ENCODE results near the gene NDUFA13.

Gene NDUFA13

DNA sequence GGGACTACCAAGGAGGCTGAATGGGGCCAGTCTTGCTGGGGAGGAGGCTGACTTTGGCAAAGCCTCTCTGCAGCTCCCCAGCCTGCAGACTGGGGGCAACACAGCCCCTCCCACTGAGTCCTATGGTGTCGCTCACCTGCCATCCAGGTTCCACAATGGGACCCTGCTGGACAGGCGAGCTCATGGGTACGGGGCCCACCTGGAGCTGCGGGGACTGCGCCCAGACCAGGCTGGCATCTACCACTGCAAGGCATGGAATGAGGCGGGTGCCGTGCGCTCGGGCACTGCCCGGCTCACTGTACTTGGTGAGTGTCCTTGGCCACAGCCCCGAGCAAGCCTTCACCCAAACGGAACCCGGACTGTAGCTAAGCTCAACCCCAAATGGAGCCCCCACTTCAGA, 27.1 kb downstream of the NDUFA13 start:
- peaks cover 27% of the 10 kb centered on the region for H3K27me3 ChIP-seq (ENCODE audit: control insufficient read depth, insufficient read depth, low read length)
- no peaks in the 10 kb centered on the region for H3K36me3 ChIP-seq (ENCODE audit: control insufficient read depth, insufficient read depth, low read length)
- no peak overlapping the region for H3K27ac ChIP-seq (ENCODE audit: low read depth, low read length)
- no peak overlapping the region for H3K4me3 ChIP-seq (ENCODE audit: low read length)
- H3K4me1 ChIP-seq (ENCODE audit: control insufficient read depth, insufficient read depth, low read length), result peaks cover 2% of the 10 kb centered on the region
- no peak overlapping the region for H3K9ac ChIP-seq (ENCODE audit: low read length)

DNA sequence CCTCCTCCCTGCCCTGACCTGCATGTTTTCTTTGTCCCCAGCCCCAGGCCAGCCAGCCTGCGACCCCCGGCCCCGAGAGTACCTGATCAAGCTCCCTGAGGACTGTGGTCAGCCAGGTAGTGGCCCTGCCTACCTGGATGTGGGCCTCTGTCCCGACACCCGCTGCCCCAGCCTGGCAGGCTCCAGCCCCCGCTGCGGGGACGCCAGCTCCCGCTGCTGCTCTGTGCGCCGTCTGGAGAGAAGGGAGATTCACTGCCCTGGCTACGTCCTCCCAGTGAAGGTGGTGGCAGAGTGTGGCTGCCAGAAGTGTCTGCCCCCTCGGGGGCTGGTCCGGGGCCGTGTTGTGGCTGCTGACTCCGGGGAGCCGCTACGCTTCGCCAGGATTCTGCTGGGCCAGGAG, 27.6 kb downstream of the NDUFA13 start:
- H3K36me3 ChIP-seq (ENCODE audit: control insufficient read depth, insufficient read depth, low read length), result no peaks in the 10 kb centered on the region
- H3K27ac ChIP-seq (ENCODE audit: low read depth, low read length), result no peak overlapping the region
- peaks cover 2% of the 10 kb centered on the region for H3K4me1 ChIP-seq (ENCODE audit: control insufficient read depth, insufficient read depth, low read length)
- no peak overlapping the region for H3K4me3 ChIP-seq (ENCODE audit: low read length)
- no peak overlapping the region for H3K9ac ChIP-seq (ENCODE audit: low read length)
- peaks cover 23% of the 10 kb centered on the region for H3K27me3 ChIP-seq (ENCODE audit: control insufficient read depth, insufficient read depth, low read length)

DNA sequence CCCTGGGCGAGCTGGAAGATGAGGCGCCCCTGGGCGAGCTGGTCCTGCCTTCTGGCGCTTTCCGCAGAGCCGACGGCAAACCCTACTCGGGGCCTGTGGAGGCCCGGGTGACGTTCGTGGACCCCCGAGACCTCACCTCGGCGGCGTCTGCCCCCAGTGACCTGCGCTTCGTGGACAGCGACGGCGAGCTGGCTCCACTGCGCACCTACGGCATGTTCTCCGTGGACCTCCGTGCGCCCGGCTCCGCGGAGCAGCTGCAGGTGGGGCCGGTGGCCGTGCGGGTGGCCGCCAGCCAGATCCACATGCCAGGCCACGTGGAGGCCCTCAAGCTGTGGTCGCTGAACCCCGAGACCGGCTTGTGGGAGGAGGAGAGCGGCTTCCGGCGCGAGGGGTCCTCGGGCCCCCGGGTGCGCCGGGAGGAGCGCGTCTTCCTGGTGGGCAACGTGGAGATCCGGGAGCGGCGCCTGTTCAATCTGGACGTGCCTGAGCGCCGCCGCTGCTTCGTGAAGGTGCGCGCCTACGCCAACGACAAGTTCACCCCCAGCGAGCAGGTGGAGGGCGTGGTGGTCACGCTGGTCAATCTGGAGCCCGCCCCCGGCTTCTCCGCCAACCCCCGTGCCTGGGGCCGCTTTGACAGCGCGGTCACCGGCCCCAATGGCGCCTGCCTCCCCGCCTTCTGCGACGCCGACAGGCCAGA, 28.4 kb downstream of the NDUFA13 start:
- no peaks in the 10 kb centered on the region for H3K4me1 ChIP-seq (ENCODE audit: control insufficient read depth, insufficient read depth, low read length)
- no peak overlapping the region for H3K27ac ChIP-seq (ENCODE audit: low read depth, low read length)
- H3K36me3 ChIP-seq (ENCODE audit: control insufficient read depth, insufficient read depth, low read length), result no peaks in the 10 kb centered on the region
- H3K9ac ChIP-seq (ENCODE audit: low read length), result no peak overlapping the region
- H3K27me3 ChIP-seq (ENCODE audit: control insufficient read depth, insufficient read depth, low read length), result peaks cover 22% of the 10 kb centered on the region
- no peak overlapping the region for H3K4me3 ChIP-seq (ENCODE audit: low read length)

DNA sequence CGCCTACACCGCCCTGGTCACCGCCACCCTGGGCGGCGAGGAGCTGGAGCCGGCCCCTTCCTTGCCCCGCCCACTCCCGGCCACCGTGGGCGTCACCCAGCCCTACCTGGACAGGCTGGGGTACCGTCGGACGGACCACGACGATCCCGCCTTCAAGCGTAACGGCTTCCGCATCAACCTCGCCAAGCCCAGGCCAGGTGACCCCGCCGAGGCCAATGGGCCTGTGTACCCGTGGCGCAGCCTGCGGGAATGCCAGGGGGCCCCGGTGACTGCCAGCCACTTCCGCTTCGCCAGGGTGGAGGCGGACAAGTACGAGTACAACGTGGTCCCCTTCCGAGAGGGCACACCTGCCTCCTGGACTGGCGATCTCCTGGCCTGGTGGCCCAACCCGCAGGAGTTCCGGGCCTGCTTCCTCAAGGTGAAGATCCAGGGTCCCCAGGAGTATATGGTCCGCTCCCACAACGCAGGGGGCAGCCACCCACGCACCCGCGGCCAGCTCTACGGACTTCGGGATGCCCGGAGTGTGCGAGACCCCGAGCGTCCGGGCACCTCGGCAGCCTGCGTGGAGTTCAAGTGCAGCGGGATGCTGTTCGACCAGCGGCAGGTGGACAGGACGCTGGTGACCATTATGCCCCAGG, 29.0 kb downstream of the NDUFA13 start:
- Histone ChIP-seq H3K36me3 (ENCODE audit: control insufficient read depth, insufficient read depth, low read length) (no peaks in the 10 kb centered on the region), H3K4me3 (ENCODE audit: low read length) (no peak overlapping the region), H3K4me1 (ENCODE audit: control insufficient read depth, insufficient read depth, low read length) (no peaks in the 10 kb centered on the region), H3K9ac (ENCODE audit: low read length) (no peak overlapping the region), H3K27ac (ENCODE audit: low read depth, low read length) (no peak overlapping the region), H3K27me3 (ENCODE audit: control insufficient read depth, insufficient read depth, low read length) (peaks cover 26% of the 10 kb centered on the region)

DNA sequence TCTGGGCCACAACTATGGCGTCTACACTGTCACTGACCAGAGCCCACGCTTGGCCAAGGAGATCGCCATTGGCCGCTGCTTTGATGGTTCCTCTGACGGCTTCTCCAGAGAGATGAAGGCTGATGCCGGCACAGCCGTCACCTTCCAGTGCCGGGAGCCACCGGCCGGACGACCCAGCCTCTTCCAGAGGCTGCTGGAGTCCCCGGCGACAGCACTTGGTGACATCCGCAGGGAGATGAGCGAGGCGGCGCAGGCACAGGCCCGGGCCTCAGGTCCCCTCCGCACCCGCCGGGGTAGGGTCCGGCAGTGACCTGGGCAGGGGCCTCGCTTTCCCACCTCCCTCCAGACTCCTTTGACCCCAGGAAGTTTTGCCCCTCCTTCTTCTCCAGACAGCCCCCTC, 29.7 kb downstream of the NDUFA13 start:
- Histone ChIP-seq H3K27me3 (ENCODE audit: control insufficient read depth, insufficient read depth, low read length) (peaks cover 26% of the 10 kb centered on the region), H3K4me3 (ENCODE audit: low read length) (no peak overlapping the region), H3K36me3 (ENCODE audit: control insufficient read depth, insufficient read depth, low read length) (no peaks in the 10 kb centered on the region), H3K27ac (ENCODE audit: low read depth, low read length) (no peak overlapping the region), H3K4me1 (ENCODE audit: control insufficient read depth, insufficient read depth, low read length) (no peaks in the 10 kb centered on the region), H3K9ac (ENCODE audit: low read length) (no peak overlapping the region)

DNA sequence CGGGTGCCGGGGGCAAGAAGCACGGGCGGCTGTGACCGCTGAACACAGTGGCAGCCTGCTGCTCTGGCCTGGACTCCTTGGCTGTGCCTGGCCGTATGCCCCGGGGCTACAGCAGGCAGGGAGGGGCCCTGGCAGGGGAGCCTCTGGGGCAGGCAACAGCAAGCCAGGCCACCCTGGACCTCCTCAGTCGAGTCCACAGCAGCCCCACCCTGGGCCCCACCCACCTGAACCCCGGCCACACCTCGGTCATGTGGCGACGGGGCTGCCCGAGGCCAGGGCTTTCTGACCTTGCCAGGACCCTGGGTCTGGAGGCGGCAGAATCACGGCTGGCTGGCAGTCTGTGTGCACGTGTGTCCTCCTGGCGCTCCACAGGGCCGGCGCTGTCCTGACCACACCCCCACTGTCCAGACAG, 30.7 kb downstream of the NDUFA13 start:
- Histone ChIP-seq H3K4me1 (ENCODE audit: control insufficient read depth, insufficient read depth, low read length) (no peaks in the 10 kb centered on the region), H3K27ac (ENCODE audit: low read depth, low read length) (no peak overlapping the region), H3K36me3 (ENCODE audit: control insufficient read depth, insufficient read depth, low read length) (no peaks in the 10 kb centered on the region), H3K27me3 (ENCODE audit: control insufficient read depth, insufficient read depth, low read length) (peaks cover 22% of the 10 kb centered on the region), H3K4me3 (ENCODE audit: low read length) (no peak overlapping the region), H3K9ac (ENCODE audit: low read length) (no peak overlapping the region)

DNA sequence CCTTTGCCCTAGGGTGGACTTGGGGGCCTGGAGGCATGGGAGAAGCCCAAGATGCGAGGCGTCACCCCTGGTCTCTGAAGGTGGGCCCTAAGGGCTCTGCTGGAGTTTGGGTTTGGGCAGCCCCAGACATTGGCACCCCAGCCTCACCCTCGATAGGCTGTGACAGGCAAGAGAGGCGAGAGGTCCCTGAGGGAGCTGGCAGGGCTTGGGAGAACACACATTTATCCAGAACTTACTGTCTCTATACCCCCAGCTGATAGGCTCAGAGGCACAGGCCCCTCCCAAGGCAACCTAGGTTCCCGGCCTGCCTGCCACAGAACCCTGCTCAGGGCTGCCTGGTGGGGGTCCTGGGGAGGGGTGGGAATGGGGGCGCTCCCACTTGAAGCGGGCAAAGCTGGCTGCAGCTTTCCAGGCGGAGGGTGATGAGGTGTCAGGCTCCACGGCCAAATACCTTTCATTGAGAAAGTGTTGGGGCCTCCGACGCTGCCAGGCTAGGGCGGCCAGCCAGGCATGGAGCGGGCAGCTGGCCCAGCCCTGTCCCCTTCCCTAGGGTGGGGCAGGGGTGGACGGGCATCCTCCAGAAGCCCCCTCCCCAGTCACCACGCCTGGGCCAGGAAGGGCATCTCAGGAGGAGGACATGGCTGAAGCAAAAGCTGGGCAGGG, 31.8 kb downstream of the NDUFA13 start:
- peaks cover 16% of the 10 kb centered on the region for H3K27me3 ChIP-seq (ENCODE audit: control insufficient read depth, insufficient read depth, low read length)
- H3K9ac ChIP-seq (ENCODE audit: low read length), result no peak overlapping the region
- no peaks in the 10 kb centered on the region for H3K4me1 ChIP-seq (ENCODE audit: control insufficient read depth, insufficient read depth, low read length)
- no peak overlapping the region for H3K4me3 ChIP-seq (ENCODE audit: low read length)
- no peak overlapping the region for H3K27ac ChIP-seq (ENCODE audit: low read depth, low read length)
- H3K36me3 ChIP-seq (ENCODE audit: control insufficient read depth, insufficient read depth, low read length), result no peaks in the 10 kb centered on the region

DNA sequence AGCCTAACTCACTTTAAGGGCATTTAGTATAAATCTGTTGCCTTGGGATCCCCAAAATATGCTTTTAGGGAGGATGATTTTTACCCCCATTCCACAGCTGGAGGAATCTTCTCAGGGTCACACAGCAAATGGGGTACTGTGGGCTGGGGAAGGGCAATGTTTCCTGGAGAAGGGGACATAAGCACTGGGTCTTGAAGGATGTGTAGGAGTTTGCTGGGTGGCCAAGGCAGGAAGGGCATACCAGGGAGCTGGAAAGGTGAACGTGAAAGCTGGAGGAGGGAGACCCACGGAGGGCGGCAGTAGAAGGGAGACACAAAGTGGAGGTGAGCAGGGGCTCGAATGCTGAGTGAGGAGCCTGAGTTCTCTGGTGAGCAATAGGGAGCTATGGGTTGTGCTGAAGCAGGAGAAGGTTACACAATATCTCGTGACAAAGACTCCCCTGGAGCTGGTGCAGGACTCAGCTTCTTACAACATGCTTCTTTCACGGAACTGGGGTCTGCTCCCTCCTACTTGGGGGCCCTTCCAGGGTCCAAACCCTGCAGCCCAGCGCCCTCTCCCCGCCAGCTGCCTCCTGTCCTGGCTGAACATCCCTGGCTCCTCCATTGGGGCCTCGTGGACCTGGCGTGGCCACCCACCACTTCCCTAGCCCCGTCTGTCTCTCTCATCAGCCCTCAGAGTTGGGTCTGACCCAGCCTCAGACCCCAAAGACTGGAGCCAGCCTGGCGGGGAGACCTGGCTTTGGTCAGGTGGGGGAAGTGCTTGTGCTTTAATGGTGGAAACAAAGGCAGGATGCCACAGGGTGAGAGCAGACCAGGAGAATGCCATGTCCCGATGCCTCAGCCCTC, 33.1 kb downstream of the NDUFA13 start:
- Histone ChIP-seq H3K4me3 (ENCODE audit: low read length) (no peak overlapping the region), H3K27me3 (ENCODE audit: control insufficient read depth, insufficient read depth, low read length) (peaks cover 11% of the 10 kb centered on the region), H3K27ac (ENCODE audit: low read depth, low read length) (no peak overlapping the region)

DNA sequence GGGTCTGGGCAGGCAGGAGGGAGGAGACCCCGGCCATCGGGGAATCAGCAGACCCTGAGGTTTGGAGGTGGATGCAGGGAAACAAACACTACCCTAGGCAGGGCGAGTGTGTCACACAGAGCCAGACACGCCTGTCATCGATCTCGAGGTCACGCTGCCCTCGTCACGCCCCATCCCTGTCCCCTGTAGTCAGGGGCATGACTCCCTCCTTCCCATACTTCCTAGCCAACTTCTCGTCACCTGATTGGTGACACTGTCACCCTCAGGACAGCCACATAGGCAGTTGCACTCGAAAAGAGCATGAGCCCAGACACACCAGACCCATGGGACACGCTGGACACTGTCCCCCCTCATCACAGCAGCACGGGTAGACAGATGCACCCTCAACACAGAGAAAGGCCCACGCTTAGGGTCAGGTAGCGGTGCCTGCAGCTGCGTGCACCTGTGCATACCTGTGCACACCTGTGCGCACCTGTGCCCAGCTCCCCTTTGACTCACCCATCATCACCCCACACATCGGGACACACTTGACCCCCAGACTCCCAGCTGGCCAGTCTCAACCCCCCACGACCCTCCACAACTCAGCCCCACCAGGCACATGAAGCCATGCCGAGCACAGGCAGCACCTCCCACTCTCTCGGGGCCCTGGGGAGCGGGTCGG, 33.9 kb downstream of the NDUFA13 start:
- H3K27ac ChIP-seq (ENCODE audit: low read depth, low read length), result no peak overlapping the region
- no peak overlapping the region for H3K4me3 ChIP-seq (ENCODE audit: low read length)
- peaks cover 11% of the 10 kb centered on the region for H3K27me3 ChIP-seq (ENCODE audit: control insufficient read depth, insufficient read depth, low read length)
- H3K36me3 ChIP-seq (ENCODE audit: control insufficient read depth, insufficient read depth, low read length), result no peaks in the 10 kb centered on the region
- H3K4me1 ChIP-seq (ENCODE audit: control insufficient read depth, insufficient read depth, low read length), result no peaks in the 10 kb centered on the region
- H3K9ac ChIP-seq (ENCODE audit: low read length), result no peak overlapping the region

More for the DNA sequence above, 33.1 kb downstream of the NDUFA13 start:
- no peaks in the 10 kb centered on the region for H3K4me1 ChIP-seq (ENCODE audit: control insufficient read depth, insufficient read depth, low read length)
- no peak overlapping the region for H3K9ac ChIP-seq (ENCODE audit: low read length)
- H3K36me3 ChIP-seq (ENCODE audit: control insufficient read depth, insufficient read depth, low read length), result no peaks in the 10 kb centered on the region

DNA sequence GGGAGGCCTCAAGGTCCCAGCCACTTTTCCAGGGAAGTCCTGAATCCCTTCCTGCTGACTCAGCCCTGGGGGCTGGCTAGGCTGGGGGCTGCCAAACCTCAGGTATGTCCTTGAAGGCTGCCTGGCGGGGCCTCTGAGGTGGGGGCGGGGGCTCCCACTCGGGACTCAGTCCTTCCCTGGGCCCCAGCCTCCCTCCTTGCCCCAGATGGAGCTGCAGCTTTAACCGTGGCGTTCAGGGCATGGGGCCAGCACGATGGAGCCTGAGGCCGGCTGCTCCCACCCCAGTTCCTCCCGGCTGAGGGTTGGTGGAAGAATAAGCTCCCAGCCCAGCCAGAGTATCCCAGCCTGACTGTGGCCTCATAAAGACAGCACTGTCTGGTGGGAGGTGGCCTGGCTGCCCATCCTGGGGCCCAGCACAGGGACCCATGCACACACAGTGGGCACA, 34.5 kb downstream of the NDUFA13 start:
- Histone ChIP-seq H3K36me3 (ENCODE audit: control insufficient read depth, insufficient read depth, low read length) (no peaks in the 10 kb centered on the region), H3K4me1 (ENCODE audit: control insufficient read depth, insufficient read depth, low read length) (no peaks in the 10 kb centered on the region), H3K9ac (ENCODE audit: low read length) (no peak overlapping the region), H3K27me3 (ENCODE audit: control insufficient read depth, insufficient read depth, low read length) (peaks cover 11% of the 10 kb centered on the region), H3K27ac (ENCODE audit: low read depth, low read length) (no peak overlapping the region), H3K4me3 (ENCODE audit: low read length) (no peak overlapping the region)

DNA sequence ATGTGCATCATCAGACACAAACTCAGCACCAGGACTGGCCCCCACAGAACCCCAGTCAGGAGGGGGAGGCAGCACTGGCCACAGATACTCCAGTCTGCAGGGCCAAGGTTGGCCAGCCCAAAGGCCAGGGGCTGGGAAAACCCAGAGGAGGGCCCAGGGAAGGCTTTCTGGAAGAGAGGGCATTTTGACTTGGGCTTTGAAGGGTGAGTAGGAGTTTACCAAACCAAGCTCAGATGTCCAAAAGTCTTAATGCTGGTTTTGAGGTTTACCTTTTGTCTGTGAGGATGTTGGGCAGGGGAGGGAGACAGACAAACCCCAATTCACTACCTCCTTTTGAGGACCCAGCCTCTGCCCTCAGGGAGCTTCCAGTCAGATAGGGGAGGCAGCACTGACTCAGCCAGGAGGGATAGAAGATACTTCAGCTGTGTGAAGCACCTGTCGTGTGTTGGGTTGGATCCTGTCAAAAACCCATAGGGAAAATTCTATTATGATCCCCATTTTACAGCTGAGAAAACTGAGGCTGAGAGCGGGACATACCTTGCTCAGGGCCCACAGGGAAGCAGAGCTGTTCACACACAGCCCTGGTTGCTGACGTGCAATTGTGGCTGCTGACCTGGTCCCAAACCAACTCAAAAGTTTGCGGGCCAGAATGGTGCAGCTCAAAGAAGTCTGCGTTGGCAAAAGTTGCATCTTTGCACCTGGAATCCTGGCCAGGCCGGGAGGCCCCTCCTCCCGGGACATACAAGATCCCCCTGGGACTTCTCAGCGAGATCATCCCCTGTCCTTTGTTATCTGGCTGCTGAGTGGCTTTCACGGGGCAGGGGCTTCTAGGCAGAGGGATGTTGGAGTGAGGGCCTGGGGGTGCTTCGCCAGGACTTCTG, 35.2 kb downstream of the NDUFA13 start:
- Histone ChIP-seq H3K36me3 (ENCODE audit: control insufficient read depth, insufficient read depth, low read length) (no peaks in the 10 kb centered on the region), H3K27ac (ENCODE audit: low read depth, low read length) (no peak overlapping the region), H3K27me3 (ENCODE audit: control insufficient read depth, insufficient read depth, low read length) (peaks cover 11% of the 10 kb centered on the region), H3K4me3 (ENCODE audit: low read length) (no peak overlapping the region), H3K9ac (ENCODE audit: low read length) (no peak overlapping the region), H3K4me1 (ENCODE audit: control insufficient read depth, insufficient read depth, low read length) (no peaks in the 10 kb centered on the region)
